ENCODE data around the gene NELL2.
"Not testable (repeated sequence)": the region's sequence is repeated elsewhere in the genome, so short reads cannot be mapped to it uniquely, and the experiment has no call there.

NELL2 gene

DNA sequence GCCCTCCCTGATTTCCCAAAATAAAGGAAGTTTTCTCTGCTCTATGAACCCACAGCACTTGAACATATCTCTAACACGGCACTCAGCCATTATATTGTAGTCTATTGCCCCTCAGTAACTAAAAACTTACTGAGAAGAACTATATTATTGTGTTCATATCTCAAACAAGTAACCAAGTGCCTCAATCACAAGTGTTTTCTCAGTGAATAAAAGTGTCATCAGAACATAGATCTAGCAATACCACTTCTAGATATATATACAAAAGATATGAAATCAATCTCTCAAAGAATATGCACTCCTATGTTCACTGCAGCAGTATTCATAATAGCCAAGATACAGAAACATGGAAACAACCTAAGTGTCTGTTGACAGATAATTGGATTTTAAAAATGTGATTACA lies 138.1 kb downstream of the NELL2 start:
- H3K9me3 Mint-ChIP-seq, result peaks cover 7% of the 10 kb centered on the region
- no peaks in the 10 kb centered on the region for H3K4me1 Mint-ChIP-seq
- ATAC-seq (ENCODE audit: low read depth) (no peak), DNase-seq (ENCODE audit: low spot score in 2 of 2) (no peak)
- no peaks in the 10 kb centered on the region for H3K36me3 Mint-ChIP-seq
- H3K27me3 Mint-ChIP-seq, result no peaks in the 10 kb centered on the region
- H3K4me3 Mint-ChIP-seq, result no peak overlapping the region
- H3K27ac Mint-ChIP-seq, result no peak overlapping the region

DNA sequence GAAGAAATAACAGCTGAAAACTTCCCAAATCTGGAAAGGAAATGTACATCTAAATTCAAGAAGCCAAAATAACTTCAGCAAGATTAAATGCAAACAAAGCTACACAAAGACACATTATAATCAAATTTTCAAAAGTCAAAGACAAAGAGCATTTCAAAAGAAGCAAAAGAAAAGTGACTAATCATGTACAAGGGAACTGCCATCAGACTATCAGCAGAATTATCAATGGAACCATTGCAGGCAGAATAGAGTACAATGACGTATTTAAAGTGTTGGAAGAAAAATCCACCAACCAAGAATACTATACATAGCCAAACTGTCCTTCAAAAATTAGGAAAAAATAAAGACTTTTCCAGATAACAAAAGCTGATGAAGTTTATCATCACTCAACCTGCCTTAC lies 147.5 kb downstream of the NELL2 start:
- Mint-ChIP-seq H3K4me1 (no peaks in the 10 kb centered on the region), H3K4me3 (no peak overlapping the region), H3K27ac (no peak overlapping the region), H3K36me3 (no peaks in the 10 kb centered on the region), H3K9me3 (peaks cover 20% of the 10 kb centered on the region), H3K27me3 (no peaks in the 10 kb centered on the region)
- ATAC-seq (ENCODE audit: low read depth), result no peak
- no peak for DNase-seq (ENCODE audit: low spot score in 2 of 2)

DNA sequence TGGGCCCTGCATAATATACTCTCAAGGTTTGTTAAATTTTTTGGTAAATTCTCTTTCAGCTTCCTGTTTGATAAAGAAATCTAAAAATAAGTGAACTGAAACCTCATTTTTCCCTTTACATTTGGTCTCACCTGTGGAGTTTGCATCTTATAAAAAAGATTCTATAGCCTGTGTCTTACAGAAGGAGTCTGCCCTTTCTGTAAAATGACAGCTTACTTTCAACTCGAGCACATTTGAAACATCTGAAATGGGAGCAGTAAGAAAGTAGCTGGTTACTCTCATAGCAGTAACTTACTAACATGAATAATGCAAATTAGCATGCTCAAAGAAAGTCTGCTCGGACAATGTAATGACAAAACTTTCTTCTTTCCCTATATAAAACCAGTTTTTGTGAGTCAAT lies 155.8 kb downstream of the NELL2 start:
- H3K27me3 Mint-ChIP-seq, result no peaks in the 10 kb centered on the region
- no peaks in the 10 kb centered on the region for H3K36me3 Mint-ChIP-seq
- no peak for ATAC-seq (ENCODE audit: low read depth)
- no peak overlapping the region for H3K4me3 Mint-ChIP-seq
- no peak overlapping the region for H3K27ac Mint-ChIP-seq
- peaks cover 2% of the 10 kb centered on the region for H3K4me1 Mint-ChIP-seq
- peaks cover 6% of the 10 kb centered on the region for H3K9me3 Mint-ChIP-seq
- DNase-seq (ENCODE audit: low spot score in 2 of 2), result no peak

DNA sequence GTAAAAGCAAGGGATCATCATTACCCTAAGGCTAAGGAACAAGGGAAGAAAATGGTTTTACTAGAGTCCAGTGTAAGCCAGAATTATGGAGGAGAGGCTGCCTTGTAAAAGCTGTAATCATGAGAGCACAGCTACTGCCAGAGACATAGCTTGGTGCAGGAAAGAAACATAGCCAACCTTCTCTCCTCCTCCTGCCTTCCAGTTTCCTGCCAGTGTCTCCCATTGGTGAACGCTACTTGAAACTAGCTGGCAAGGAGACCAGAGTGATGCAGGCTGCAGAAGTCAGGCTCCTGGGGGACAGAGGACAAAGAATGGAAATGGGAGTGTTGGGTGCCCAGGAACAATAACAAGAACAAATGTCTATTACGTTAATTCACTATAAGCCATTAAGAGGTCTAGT lies 158.5 kb downstream of the NELL2 start:
- no peak for DNase-seq (ENCODE audit: low spot score in 2 of 2)
- Mint-ChIP-seq H3K9me3 (no peaks in the 10 kb centered on the region), H3K36me3 (no peaks in the 10 kb centered on the region), H3K27me3 (no peaks in the 10 kb centered on the region), H3K27ac (no peak overlapping the region), H3K4me3 (no peak overlapping the region), H3K4me1 (peaks cover 2% of the 10 kb centered on the region)
- no peak for ATAC-seq (ENCODE audit: low read depth)

DNA sequence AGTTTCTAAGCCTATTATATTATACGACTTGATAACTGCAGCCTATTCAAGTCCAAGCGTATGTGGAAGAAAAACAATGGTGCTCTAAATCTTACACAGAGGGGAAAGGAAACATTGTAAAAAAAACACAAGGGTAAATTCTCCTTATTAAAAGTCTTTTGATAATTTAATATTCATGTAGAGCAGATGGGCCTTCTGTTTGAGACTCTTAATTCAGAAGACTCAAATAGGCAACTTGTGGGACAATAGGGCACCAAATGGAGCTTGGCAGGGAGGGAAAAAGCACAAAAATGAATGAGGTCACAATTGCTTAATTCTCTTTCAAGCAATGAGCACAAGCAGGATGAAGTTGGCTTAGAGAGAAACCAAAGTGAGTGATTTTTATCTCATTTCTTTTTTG lies 159.4 kb downstream of the NELL2 start:
- H3K4me1 Mint-ChIP-seq, result peaks cover 2% of the 10 kb centered on the region
- H3K27ac Mint-ChIP-seq, result no peak overlapping the region
- ATAC-seq (ENCODE audit: low read depth), result no peak
- DNase-seq (ENCODE audit: low spot score in 2 of 2), result no peak
- no peak overlapping the region for H3K4me3 Mint-ChIP-seq
- H3K36me3 Mint-ChIP-seq, result no peaks in the 10 kb centered on the region
- no peaks in the 10 kb centered on the region for H3K27me3 Mint-ChIP-seq
- H3K9me3 Mint-ChIP-seq, result no peaks in the 10 kb centered on the region

DNA sequence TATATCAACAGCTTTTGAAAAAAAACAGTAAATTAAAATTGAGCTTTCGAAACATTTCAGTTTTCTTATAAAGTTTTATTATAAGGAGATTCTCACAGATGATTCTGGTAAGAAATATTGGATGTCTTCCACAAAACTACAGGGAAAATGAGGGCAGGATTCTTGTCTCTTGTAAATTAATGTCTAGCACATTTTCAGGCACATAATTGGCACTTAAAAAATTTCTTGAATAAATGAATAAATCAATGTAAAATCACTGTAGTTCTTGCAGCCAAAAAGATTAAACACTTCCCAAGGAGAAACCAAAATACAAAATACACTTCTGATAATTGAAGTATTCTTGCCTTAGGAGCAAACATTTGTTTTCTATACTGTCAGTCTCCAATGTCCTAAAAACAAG lies 164.4 kb downstream of the NELL2 start:
- Mint-ChIP-seq H3K4me3 (no peak overlapping the region), H3K27me3 (no peaks in the 10 kb centered on the region), H3K4me1 (no peaks in the 10 kb centered on the region), H3K27ac (no peak overlapping the region), H3K9me3 (no peaks in the 10 kb centered on the region), H3K36me3 (no peaks in the 10 kb centered on the region)
- ATAC-seq (ENCODE audit: low read depth) (no peak), DNase-seq (ENCODE audit: low spot score in 2 of 2) (no peak)

DNA sequence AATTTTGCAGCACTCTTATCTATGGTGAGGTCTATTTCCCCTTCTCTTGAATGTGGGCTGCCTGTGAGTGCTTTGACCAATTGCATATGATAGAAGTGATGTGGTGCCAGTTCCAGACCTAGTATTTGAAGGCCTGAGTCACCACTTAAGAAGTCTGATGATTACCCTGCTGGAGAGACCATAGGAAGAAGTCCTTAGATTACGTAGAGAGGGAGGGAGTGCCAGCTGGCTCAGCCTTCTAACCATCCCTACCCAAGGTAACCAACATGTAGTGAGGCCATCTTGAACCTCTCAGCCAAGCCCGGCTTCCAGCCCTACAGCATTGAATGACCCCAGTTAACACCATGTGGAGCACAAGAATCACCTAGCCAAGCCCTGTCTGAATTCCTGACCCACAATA lies 166.9 kb downstream of the NELL2 start:
- DNase-seq (ENCODE audit: low spot score in 2 of 2) (no peak), ATAC-seq (ENCODE audit: low read depth) (no peak)
- no peaks in the 10 kb centered on the region for H3K4me1 Mint-ChIP-seq
- no peaks in the 10 kb centered on the region for H3K9me3 Mint-ChIP-seq
- H3K27me3 Mint-ChIP-seq, result no peaks in the 10 kb centered on the region
- H3K4me3 Mint-ChIP-seq, result no peak overlapping the region
- no peak overlapping the region for H3K27ac Mint-ChIP-seq
- H3K36me3 Mint-ChIP-seq, result no peaks in the 10 kb centered on the region

DNA sequence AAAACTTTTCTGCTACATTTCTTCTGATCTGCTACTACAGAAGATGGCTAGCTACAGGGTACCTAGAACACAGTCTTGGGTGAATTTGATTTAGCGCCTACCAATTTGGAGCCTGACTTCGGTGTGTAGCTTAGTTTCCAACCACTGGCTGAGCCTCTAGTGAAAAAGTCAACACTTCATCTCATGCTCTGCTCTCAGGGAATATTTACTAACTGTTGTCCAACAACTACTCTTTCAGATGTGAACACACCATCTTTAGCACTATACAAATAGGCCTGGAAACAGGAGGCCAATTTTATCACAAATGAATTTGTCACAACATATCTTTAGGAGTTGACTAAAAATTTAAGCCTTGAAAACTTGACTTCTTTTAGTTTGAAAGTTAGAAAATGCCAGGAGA lies 167.9 kb downstream of the NELL2 start:
- Mint-ChIP-seq H3K9me3 (no peaks in the 10 kb centered on the region), H3K4me3 (no peak overlapping the region), H3K4me1 (no peaks in the 10 kb centered on the region), H3K27ac (no peak overlapping the region), H3K36me3 (no peaks in the 10 kb centered on the region), H3K27me3 (no peaks in the 10 kb centered on the region)
- ATAC-seq (ENCODE audit: low read depth) (no peak), DNase-seq (ENCODE audit: low spot score in 2 of 2) (no peak)

DNA sequence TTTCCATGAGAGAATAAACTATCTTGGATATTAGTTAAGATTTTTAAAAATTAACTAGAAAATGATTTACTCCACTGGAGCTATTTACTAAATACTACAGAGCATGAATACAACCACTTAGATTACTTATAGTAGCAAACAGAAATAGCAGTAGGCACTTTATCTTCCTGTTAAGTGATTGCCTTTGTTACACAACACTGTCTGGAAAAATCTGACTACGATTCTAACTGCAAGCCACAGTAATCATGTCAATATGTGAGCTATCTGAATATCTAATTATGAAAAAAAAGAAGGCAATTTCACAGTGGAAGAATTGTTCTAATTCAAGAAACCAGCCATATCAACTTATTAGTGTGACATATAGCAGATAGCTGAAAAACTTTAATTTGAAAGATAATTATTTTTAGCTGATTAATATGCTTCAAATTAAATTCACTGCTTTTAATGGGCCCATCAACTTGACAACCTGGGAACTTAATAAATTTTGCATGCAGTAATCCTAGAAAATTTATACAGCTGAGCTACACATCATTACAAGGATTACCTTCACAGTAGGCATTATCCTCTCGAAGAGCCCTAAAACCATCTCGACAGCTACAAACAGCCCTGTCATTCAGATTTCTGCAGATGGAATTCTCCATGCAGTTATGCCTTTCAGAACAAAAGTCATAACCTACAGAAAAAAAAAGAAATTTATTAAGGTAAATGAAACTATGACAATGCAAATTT lies 172.8 kb downstream of the NELL2 start:
- Mint-ChIP-seq H3K4me3 (no peak overlapping the region), H3K27ac (no peak overlapping the region), H3K36me3 (no peaks in the 10 kb centered on the region), H3K27me3 (no peaks in the 10 kb centered on the region), H3K9me3 (no peaks in the 10 kb centered on the region), H3K4me1 (no peaks in the 10 kb centered on the region)
- ATAC-seq (ENCODE audit: low read depth), result no peak
- DNase-seq (ENCODE audit: low spot score in 2 of 2), result no peak

DNA sequence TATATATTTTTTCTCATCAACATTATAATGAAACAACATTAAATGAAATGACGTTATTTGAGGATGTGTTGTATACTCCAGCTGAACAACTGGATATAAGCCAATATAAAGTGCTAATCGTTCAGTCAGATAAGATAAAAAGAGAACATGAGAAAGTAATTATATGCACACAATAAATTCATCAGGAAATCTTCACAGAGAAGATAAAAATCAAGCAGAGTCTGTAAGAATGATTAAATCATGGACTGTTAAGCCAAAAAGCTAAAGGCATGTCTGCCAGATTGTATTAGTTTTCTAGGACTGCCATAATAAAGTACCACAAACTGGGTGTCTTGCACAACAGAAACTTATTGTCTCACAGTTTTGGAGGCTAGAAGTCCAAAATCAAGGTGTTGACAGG lies 178.6 kb downstream of the NELL2 start:
- Mint-ChIP-seq H3K27me3 (peaks cover 3% of the 10 kb centered on the region), H3K27ac (no peak overlapping the region), H3K36me3 (no peaks in the 10 kb centered on the region), H3K9me3 (peaks cover 1% of the 10 kb centered on the region), H3K4me3 (no peak overlapping the region), H3K4me1 (no peaks in the 10 kb centered on the region)
- no peak for ATAC-seq (ENCODE audit: low read depth)
- DNase-seq (ENCODE audit: low spot score in 2 of 2), result no peak

DNA sequence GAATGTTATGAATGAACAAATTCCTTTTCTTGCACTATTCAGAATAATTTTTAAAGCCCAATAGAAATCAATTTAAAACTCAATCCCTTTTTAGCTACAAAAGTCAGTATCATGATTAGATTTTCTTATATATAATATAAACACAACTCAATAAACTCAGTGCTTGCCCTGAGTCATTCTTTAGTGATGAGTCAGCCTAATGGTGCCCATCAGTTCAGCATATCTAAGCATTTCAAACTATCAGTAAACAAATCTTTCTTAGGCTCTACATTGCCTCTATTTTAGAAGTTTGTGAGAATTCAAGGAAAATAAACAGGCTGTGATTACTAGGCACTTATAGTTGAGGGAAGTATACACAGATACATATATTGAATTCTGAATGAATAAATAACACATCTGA lies 179.6 kb downstream of the NELL2 start:
- ATAC-seq (ENCODE audit: low read depth) (no peak), DNase-seq (ENCODE audit: low spot score in 2 of 2) (no peak)
- Mint-ChIP-seq H3K4me1 (no peaks in the 10 kb centered on the region), H3K27ac (no peak overlapping the region), H3K4me3 (no peak overlapping the region), H3K27me3 (peaks cover 3% of the 10 kb centered on the region), H3K36me3 (no peaks in the 10 kb centered on the region), H3K9me3 (peaks cover 1% of the 10 kb centered on the region)

DNA sequence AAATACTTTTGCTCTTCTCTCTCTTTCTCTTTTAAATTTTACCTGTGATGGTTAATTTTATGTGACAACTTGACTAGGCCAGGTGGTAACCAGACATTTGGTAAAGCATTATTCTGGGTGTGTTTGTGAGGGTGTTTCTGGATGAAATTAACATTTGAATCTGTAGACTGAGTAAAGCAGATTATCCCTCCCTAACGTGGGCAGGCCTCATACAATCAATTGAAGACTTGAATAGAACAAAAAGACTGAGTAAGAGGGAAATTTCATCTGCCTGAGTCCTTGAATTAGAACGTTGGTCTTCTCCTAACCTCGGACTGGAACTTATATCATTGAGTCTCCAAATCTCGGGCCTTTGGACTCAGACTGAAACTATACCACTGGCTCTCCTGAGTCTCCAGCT lies 182.1 kb downstream of the NELL2 start:
- Mint-ChIP-seq H3K27me3 (peaks cover 6% of the 10 kb centered on the region), H3K4me3 (no peak overlapping the region), H3K4me1 (no peaks in the 10 kb centered on the region), H3K36me3 (no peaks in the 10 kb centered on the region), H3K27ac (no peak overlapping the region), H3K9me3 (peaks cover 1% of the 10 kb centered on the region)
- DNase-seq (ENCODE audit: low spot score in 2 of 2), result no peak
- no peak for ATAC-seq (ENCODE audit: low read depth)

DNA sequence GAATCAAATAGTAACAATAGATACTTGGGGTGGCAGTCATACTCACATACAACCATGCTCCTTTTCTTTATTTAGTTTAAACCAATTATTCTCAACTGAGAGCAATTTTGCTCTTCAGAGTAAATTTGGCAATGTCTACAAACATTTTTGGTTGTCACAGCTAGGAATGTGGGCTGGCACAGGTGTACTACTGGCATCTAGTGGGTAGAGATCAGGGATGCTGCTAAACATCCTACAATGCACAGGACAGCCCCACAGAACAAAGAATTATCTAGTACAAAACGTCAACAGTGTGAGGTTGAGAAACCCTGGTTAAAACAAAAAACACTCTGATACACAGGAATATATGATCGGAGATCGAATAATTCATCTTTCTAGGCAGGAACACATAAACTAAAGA lies 186.5 kb downstream of the NELL2 start:
- ATAC-seq (ENCODE audit: low read depth), result no peak
- Mint-ChIP-seq H3K9me3 (peaks cover 4% of the 10 kb centered on the region), H3K36me3 (no peaks in the 10 kb centered on the region), H3K4me3 (no peak overlapping the region), H3K27me3 (peaks cover 5% of the 10 kb centered on the region), H3K27ac (no peak overlapping the region), H3K4me1 (no peaks in the 10 kb centered on the region)
- no peak for DNase-seq (ENCODE audit: low spot score in 2 of 2)

DNA sequence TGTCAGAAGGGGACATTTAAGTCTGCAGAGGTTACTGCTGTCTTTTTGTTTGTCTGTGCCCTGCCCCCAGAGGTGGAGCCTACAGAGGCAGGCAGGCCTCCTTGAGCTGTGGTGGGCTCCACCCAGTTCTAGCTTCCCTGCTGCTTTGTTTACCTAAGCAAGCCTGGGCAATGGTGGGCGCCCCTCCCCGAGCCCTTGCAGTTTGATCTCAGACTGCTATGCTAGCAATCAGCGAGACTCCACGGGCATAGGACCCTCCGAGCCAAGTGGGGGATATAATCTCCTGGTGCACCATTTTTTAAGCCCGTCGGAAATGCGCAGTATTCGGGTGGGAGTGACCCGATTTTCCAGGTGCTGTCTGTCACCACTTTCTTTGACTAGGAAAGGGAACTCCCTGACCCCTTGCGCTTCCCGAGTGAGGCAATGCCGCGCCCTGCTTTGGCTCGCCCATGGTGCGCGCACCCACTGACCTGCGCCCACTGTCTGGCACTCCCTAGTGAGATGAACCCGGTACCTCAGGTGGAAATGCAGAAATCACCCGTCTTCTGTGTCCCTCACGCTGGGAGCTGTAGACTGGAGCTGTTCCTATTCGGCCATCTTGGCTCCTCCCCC lies 189.2 kb downstream of the NELL2 start:
- not testable (repeated sequence) for H3K4me1 Mint-ChIP-seq; H3K9me3 Mint-ChIP-seq; H3K36me3 Mint-ChIP-seq; ATAC-seq (ENCODE audit: low read depth); H3K4me3 Mint-ChIP-seq; H3K27ac Mint-ChIP-seq; H3K27me3 Mint-ChIP-seq; DNase-seq (ENCODE audit: low spot score in 2 of 2)

DNA sequence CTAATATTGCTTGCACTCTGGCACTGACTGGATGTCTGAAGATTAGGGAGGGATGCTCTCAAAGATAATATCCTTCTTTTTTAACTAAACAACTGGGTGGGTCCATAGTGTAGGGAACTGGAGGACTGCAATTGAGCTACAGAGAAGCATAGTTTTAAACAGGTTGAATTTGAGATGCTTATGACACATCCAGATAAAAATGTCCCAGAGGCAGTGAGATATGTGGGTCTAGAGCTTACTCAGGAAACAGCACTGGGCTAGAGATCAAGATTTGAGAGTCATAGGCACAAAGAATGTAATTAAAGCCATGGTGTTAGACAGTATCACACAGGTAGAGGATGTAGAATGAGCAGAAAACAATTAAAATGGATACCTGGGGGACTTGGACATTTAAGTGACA lies 198.4 kb downstream of the NELL2 start:
- no peak for DNase-seq (ENCODE audit: low spot score in 2 of 2)
- Mint-ChIP-seq H3K27ac (no peak overlapping the region), H3K27me3 (no peaks in the 10 kb centered on the region), H3K4me3 (no peak overlapping the region), H3K4me1 (no peaks in the 10 kb centered on the region), H3K9me3 (no peaks in the 10 kb centered on the region), H3K36me3 (no peaks in the 10 kb centered on the region)
- ATAC-seq (ENCODE audit: low read depth), result no peak

Measured in memory B cell (primary cell).